CD4-positive, alpha-beta T cell treated with Interleukin-21 for 1 hour (primary cell): ENCODE results near the gene WDR31.
A peak's percentile ranks its signal among the peaks of the same experiment; 100 is the strongest.
"Not testable (repeated sequence)": the region's sequence is repeated elsewhere in the genome, so short reads cannot be mapped to it uniquely, and the experiment has no call there.

Experiments
- DNase-seq: peaks from one replicate; pipeline ENCODE4 v3.0.0-alpha.2; 2020

The WDR31 gene

DNA sequence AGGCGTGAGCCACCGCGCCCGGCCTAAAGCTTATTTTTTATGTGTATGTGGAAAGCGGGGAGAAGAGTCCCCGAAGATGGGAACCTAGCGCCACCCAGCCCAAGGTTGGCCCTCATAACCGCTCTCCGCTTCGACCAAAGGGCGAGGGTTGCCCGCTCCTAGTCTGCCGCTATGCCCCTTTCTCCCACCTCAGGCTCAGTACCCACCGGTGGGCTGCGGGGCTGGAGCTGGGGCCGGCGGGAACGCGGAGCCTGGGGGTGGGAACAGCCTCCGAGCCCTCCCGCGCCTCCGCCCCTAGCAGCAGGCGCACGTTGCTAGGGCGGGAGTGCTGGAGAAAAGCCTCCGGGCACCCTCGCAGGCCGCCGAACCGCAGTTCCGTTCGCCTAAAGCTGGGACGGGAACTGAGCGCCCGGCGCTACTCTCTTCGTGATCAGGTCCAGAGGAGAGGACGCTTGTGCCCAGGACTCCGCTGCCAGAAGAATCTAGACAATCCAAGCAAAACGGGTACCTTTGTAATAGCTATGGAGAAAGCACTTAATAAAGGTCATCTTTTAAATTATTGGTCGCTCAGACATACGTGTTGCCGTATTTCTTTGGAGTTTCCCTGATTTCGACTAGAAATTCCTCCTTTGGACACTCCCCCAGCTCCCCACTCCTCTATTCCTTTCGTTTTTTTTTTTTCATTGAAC lies at the start of gene WDR31:
TSS of gene WDR31 (minus strand) at position 265 of the 689 bp plus-strand sequence. CDS start 8,253 bp downstream, outside the sequence.
- peak; percentile 79 for DNase-seq

DNA sequence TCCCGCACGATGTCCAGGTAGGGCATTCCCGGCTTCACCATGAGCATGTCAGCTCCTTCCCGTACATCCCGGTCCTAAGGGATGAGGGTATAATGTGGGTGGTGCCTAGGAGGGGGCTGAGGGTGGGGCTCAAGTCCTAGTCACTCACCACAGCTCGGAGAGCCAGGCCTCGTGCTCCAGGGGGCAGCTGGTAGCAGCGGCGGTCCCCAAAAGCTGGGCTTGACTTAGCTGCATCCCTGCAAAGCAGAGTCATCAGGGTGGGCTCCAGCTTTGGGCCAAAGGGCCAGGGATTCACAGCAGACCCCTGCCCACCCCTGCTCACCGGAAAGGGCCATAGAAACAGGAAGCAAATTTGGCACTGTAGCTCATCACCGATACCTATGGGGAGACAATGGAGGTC lies 49.4 kb upstream of the WDR31 start:
- no peak for DNase-seq

DNA sequence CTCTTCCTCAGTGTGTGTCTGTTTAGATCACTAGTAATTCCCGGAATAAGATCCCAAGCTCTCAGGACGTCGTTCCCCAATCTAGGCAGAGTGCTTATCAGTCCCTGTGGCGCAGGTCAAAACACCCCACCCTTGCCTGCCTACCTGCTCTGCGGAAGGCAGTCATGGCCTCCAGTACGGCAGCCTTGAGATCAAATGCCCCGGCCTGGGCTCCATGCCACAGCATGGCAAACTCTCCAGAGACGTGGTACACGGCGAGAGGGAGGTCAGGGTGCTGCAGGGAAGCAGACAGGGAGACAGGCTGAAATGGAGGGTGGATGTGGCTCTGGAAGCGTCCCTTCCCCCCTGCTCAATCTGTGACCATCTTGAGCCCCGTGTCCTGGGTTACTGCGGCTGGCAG lies 48.8 kb upstream of the WDR31 start:
- no peak for DNase-seq

DNA sequence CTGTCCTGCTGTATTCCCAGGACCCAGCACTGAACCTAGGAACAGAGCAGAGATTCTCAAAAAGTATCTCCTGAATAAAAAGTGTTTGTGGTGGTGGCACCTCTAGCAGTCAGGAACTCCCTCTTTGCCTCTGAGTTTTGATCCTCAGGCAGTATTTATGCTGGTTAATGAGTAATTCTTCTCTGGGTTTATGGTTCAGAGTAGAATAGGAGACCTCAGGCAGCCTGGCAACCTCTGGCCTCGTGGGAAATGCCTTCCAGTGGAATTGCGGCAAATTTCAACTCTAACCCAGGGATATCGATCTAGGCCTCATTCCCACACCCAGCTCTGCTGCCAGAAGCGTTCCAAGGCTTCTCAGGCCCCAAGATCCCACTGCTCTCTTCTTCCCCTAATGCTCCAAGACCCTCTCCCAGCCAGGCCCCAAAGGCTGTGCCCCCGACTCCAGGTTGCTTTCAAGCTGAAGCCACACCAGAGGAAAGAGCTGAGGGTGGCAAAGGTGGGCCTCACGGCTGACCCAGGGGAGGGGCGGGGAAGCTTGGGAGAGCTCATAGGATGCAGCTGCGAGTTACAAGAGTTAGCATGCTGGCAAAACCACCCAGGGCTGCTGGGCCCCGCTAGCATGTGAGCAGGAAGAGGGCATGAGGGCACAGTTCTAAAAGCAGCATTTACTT lies 47.6 kb upstream of the WDR31 start:
- DNase-seq = no peak

DNA sequence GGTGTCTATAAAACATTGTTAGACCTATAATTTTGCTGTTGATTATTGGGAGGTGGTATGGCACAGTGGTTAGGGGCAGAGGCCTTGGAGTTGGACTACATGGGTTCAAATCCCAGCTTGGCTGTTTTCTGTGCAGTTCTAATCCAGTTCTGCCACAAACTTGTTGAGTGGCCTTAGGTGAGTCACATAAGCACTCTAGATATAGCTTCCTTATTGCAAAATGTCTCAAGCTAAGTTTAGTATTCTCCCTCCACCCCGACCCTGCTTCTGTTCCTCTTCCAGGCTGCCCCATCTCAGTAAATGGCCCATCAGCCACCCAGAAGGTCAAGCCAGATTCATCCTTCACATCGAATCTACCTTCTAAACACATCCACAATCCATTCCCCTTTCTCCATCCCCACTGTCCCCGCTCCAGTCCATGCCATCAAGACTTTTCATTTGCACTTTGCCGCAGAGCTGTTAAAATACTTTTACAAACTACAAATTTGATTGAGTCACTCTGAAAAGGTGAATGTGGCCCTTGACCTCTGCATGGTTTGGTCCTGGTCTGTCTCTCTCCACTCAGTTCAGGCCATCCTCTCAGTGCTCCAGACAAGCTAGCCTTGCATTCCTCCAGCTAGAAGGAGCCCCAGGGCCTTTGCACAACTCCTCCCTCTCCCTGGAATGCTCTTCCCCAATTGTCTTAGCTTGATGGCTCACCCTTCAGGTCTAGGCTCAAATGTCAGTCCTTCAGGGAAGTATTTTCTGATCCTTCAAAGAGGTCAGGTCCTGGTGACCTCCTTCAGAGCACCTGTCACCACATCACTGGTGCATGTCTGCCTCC lies 46.7 kb upstream of the WDR31 start:
- no peak for DNase-seq

DNA sequence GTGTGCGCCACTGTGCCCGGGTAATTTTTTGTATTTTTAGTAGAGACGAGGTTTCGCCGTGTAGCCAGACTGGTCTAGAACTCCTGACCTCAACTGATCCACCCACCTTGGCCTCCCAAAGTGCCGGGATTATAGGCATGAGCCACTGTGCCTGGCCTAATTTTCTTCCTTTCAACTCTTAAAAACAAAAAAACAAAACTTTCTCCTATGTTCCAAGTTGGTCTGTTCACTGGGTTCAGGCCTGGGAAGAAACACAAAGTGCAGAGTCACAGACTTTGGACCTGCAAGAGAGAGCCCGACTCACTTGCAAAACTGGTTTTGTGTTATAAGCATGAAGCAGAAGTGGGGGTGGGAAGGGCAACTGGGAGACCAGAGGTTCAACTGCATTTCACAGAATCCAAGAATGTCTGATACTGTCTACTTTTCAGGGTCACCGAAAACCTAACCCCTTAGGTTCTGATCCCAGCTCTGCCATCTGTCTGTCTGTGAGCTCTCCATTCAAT lies 41.9 kb upstream of the WDR31 start:
- no peak for DNase-seq

DNA sequence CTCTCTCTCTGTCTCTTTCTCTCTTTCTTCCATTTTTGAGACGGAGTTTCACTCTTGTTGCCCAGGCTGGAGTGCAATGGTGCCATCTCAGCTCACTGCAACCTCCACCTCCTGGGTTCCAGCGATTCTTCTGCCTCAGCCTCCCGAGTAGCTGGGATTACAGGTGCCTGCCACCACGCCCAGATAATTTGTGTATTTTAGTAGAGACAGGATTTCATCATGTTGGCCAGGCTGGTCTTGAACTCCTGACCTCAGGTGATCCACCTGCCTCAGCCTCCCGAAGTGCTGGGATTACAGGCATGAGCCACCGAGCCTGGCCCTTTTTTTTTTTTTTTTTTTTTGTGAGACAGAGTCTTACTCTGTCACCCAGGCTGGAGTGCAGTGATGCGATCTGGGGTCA lies 41.4 kb upstream of the WDR31 start:
- DNase-seq = not testable (repeated sequence)

DNA sequence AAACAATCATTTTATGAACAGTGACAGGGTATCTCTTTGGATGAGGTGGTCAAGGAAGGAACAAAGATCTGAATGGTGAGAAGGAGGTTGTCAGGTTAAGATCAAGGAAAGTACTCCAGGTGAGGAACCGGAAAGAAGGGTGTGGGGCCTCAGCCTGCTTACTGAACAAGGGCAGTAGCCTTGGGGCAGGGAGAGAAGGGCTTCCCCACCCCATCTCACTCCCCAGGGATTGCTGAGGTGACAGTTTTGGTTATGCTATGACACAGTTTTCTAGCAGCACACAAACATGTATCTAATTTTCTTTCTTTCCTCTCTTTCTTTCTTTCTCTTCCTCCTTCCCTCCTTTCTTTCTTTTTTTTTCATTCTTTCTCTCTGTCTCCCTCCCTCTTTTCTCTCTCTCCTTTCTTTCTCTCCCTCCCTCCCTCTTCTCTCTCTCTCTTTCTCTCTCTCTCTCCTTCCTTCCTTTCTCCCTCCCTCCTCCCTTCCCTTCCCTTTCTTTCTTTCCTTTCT lies 40.8 kb upstream of the WDR31 start:
- DNase-seq = no peak

DNA sequence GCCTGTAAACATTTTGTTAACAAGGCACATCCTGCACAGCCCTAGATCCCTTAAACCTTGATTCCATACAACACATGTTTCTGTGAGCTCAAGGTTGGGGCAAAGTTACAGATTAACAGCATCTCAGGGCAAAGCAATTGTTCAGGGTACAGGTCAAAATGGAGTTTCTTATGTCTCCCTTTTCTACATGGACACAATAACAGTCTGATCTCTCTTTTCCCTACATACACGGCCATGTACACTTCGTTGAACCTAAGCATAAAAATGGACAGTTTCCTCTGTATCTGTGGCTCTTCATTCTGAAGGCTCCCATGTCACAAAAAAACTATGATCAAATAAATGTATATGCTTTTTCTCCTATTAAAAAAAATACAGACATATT lies 39.7 kb upstream of the WDR31 start:
- DNase-seq = not testable (repeated sequence)

DNA sequence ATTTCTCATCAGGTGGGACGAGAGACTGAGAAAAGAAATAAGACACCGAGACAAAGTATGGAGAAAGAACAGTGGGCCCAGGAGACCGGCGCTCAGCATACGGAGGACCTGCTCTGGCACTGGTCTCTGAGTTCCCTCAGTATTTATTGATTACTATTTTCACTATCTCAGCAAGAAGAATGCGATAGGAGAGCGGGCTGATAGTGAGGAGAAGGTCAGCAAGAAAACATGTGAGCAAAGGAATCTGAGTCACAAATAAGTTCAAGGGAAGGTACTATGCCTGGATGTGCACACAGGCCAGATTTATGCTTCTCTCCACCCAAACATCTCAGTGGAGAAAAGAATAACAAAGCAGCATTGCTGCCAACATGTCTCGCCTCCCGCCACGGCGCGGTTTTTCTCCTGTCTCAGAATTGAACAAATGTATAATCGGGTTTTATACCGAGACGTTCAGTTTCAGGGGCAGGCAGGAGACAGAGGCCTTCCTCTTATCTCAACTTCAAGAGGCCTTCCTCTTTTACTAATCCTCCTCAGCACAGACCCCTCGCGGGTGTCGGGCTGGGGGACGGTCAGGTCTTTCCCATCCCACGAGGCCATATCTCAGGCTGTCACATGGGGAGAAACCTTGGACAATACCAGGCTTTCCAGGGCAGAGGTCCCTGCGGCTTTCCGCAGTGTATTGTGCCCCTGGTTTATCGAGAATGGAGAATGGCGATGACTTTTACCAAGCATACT lies 39.2 kb upstream of the WDR31 start:
- DNase-seq = not testable (repeated sequence)

DNA sequence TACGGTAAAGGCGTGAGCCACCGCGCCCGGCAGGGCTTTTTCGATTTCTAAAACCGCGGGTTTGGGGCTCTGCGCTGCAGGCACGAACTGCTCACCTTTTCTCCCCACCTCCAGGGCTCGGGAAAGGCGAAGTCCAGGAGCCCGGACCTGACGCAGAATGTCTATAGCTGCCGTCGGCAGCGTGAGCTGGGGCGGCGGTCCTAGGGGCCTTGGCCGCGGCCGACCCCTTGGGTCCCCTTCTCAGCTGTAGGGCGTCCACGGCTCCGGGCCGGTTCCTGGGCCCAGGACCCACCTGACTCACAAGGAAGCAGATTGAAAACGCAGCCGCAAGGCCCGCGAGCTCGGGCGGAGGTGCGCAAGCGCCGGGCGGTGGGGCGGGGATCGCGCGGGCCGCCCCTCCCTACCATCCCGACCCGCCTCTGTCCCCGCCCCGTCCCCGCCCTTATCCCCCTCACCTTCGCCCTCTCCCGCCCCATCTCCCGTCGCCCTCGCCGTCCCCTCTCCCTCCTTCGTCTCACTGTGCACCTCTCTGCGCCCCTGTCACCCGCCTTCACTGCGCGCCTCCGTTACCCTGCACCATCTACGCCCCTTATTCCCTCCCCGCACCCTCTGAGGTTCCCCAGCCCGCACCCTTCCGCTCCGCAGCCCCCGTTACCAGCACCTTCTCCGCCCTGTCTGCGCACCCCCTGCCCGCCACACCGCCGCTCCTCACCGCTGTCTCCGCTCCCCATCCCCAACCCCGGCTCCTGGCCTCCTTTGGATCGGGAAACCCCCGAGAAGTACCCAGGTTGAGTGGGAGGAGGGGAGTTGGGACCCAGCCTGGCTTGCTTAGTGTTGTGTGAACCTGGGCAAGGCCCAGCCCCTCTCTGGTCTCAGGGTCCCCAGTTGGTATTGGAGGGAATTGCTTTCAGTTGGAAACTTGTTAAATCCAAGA lies 36.8 kb upstream of the WDR31 start, which contains the start of gene HDHD3:
TSS of gene HDHD3 (minus strand) at position 353 of the 934 bp plus-strand sequence. CDS start 2,632 bp downstream, outside the sequence.
- peak; percentile 86 for DNase-seq

DNA sequence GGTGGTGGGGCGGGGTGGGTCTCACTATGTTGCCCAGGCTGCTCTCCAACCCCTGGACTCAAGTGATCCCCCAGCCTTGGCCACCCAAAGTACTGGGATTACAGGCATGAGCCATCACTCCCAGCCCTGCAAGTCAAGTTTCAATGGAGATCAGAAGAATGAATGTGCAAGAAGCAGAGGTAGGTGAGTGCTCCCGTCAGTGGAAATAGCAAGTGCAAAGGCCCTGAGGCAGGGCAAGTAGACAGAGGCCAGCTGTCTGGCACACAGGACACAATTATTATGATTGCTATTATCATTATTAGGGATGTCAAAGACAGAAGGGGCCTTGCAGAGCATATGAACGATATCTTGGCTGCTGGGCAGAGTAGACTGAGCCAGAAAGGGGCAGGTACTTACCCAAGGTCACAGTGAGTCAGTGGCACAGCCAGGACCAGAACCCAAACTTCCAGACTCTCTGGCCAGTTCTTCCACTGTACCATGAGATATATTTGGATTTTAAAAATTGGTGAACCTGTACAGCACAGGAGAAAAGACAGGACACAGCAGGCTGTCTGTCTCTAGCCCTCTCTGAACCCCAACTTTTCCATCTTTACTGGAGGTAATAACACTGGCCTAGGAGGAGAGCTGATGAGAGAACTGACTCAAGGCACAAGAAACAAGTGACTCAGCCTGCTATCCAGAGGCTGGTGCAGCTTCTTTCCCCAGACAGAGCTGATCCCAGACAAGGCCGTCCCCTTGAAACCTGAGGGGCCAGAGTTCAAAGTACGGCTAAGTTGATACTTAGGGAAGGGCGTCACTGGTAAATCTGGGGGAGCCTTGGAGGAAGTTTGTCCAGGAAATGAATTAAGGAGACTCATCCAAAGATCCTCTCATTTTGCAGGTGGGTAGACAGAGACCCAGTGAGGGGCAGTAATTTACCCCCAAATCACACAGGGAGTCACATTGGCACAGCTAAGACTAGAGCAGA lies 35.3 kb upstream of the WDR31 start:
- DNase-seq = no peak

DNA sequence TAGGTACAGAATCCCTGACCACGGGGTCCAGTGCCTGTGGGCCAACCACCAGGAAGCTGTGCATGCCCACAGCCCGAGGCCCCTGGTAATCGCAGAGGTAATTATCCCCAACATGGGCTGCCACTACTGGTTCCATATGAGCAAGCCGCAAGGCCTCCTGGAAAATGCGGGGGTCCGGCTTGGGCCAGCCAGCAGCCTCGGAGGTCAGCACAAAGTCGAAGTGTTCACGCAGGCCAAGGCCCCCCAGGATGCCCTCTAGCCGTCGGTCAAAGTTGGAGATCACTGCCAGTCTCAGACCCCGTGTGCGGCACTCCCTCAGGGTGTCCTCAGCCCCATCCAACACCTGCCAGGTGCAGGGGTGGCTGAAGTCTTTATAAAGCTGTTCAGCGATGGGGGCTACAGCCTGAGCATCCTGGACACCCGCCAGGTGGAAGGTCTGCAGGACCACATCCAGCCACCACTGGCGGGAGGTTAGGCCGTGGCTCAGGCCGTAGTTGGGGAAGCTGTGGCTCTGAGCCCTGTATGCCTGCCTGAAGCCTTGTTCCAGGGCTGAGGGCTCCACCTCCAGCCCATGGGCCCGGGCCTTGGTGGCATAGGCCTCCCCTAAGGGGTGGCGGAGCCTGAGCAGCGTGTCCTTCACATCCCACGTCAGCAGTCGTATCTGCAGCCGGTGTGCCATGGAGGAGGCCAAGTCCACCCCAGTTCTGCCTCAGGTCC lies 33.8 kb upstream of the WDR31 start:
- DNase-seq = no peak

DNA sequence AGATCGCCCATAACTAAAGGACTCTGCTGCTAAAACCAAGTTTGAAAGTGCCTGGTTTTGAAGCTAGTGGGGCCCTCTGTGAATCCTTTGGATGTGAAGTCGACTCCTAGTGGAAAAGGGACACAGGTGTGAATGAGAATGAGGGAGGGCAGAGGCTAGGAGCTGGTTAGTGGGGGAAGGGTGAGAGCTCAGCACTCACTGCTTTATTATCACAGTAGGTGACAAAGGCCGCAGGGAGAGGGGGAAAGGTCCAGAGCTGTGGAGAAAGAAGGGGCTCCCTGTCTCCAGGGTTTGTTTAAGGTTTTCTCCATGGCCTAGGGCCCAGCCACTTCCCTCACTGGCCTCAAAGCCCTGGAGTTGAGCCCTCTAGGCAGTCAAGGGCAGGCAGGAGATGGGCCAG lies 33.2 kb upstream of the WDR31 start:
- no peak for DNase-seq

DNA sequence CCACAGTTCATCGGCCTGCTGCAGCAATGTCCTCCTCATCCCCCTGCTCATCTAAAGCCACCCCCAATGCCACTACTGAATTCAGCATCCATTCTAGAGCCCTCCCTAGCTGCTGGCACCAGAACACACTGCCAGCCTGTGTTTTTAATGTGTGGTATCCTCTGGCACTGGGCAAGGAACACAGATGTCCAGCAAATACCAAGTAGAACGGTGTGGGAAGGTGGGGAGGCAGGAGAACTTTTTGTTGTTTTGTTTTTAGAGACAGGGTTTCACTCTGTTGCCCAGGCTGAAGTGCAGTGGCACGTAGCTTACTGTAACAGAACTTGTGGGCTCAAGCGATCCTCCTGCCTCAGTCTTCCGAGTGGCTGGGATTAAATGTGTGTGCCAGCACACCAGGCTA lies 32.0 kb upstream of the WDR31 start:
- no peak for DNase-seq

DNA sequence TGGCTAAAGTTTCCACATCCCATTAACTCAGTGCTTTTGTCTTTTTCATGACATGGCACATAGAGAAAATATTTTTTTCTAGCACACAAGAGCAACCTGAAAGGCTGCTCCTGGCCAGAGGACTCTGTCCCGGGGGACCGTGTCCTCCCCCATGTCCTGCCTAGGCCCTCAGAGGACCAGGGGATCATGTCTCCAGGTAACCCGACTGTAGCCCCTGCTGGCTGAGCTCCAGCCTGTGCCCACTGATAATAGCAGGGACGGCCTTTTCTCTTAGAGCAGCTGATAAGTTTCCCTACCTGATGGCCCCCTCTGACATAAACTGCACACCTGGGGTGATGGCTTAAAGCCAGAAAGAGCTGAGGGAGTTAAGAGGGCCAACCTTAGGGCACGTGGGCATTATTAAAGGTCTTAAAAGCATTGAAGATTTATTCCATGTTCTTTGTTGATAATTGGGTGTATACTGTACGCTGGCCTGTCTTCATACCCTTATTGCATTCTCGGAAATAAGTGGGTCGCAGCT lies 30.8 kb upstream of the WDR31 start:
- no peak for DNase-seq

DNA sequence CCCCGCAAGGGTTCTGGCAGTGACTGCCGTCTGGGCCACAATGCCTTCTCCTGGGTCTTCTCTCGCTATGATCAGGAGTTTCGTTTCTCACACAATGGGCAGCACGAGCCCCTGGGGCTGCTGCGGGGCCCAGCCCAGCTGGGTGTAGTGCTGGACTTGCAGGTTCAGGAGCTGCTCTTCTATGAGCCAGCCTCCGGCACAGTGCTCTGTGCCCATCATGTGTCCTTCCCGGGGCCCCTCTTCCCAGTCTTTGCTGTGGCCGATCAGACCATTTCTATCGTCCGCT lies 29.7 kb upstream of the WDR31 start:
- no peak for DNase-seq

DNA sequence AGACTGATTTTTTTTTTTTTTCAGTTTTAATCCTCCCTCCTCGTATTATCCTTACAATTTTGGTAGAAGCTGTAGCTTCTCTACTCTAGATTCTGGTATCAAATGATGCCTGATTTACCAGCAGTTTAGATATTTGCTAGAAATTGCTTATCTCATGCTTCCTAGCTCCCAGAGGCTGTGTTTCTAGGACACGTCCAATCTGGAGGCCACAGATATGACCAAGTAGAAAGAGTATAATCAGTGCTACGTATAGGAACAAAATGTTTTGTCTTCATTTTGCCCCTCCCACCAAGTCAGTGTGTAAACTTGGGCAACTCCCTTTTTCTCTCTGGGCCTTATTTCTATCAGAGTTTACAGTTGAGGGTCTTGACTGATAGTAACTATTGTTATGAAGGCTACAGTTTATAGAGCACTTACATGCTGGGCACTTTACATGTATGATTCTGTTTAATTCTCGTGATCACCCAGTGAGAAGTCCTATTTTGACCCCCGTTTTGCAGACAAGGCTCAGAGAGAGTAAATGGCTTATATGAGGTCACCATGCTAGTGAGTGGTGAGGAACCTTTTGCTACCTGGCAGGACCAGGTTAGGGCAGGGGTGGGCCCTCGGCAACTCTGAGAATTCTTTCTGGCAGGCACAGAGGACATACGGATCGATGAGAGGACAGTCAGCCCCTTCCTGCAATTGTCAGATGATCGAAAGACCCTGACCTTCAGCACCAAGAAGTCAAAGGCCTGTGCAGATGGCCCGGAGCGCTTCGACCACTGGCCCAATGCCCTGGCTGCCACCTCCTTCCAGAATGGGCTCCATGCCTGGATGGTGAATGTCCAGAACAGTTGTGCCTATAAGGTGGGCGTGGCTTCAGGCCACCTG lies 29.1 kb upstream of the WDR31 start:
- DNase-seq = no peak
